UCSD-AML1 (cell line): ENCODE results near the gene C16orf92.
A peak's percentile ranks its signal among the peaks of the same experiment; 100 is the strongest.

Source experiments
- DNase-seq: peaks from one replicate; lab custom pipeline; 2025; ENCODE audit not compliant: unreplicated experiment; lab: John Stamatoyannopoulos, UW

The C16orf92 gene

GRCh38 chr16:30022887-30023286 is at the start of gene C16orf92:
TSS of gene C16orf92 (plus strand) at chr16:30023198. CDS start at chr16:30023341, 143 bp downstream.
- no peak for DNase-seq

- peak; percentile 100 for DNase-seq
Observed at GRCh38 chr16:29973384-29974246, 49.4 kb upstream of the C16orf92 start, which contains the start of gene TAOK2. TSS of gene TAOK2 (plus strand) at chr16:29973868. CDS start at chr16:29977773, 3,905 bp downstream.

- DNase-seq = peak; percentile 34
Observed at GRCh38 chr16:29974291-29975133, 48.5 kb upstream of the C16orf92 start.

GRCh38 chr16:29975134-29975538 is 47.9 kb upstream of the C16orf92 start:
- no peak for DNase-seq

GRCh38 chr16:29975811-29976511 is 47.0 kb upstream of the C16orf92 start:
- DNase-seq = no peak

GRCh38 chr16:29977063-29977825 is 45.8 kb upstream of the C16orf92 start:
- no peak for DNase-seq

GRCh38 chr16:29978081-29978480 is 44.9 kb upstream of the C16orf92 start:
- no peak for DNase-seq

- DNase-seq = no peak
Observed at GRCh38 chr16:29978564-29979270, 44.3 kb upstream of the C16orf92 start.

- no peak for DNase-seq
Observed at GRCh38 chr16:29982560-29983419, 40.2 kb upstream of the C16orf92 start.

- no peak for DNase-seq
Observed at GRCh38 chr16:29983420-29984136, 39.4 kb upstream of the C16orf92 start.

GRCh38 chr16:29984137-29984763 is 38.7 kb upstream of the C16orf92 start:
- no peak for DNase-seq

- no peak for DNase-seq
Observed at GRCh38 chr16:29984764-29985147, 38.2 kb upstream of the C16orf92 start.

- no peak for DNase-seq
Observed at GRCh38 chr16:29985271-29985811, 37.7 kb upstream of the C16orf92 start.

GRCh38 chr16:29986231-29986630 is 36.8 kb upstream of the C16orf92 start:
- DNase-seq = no peak

GRCh38 chr16:29986931-29987330 is 36.1 kb upstream of the C16orf92 start:
- no peak for DNase-seq

GRCh38 chr16:29987371-29988085 is 35.5 kb upstream of the C16orf92 start:
- DNase-seq = no peak
